ENCODE results near the gene CARNS1.

GRCh38 chr11:67452141-67452952 is 36.9 kb downstream of the CARNS1 start, which contains the start of gene GPR152:
- TF ChIP-seq, protein P1, sequence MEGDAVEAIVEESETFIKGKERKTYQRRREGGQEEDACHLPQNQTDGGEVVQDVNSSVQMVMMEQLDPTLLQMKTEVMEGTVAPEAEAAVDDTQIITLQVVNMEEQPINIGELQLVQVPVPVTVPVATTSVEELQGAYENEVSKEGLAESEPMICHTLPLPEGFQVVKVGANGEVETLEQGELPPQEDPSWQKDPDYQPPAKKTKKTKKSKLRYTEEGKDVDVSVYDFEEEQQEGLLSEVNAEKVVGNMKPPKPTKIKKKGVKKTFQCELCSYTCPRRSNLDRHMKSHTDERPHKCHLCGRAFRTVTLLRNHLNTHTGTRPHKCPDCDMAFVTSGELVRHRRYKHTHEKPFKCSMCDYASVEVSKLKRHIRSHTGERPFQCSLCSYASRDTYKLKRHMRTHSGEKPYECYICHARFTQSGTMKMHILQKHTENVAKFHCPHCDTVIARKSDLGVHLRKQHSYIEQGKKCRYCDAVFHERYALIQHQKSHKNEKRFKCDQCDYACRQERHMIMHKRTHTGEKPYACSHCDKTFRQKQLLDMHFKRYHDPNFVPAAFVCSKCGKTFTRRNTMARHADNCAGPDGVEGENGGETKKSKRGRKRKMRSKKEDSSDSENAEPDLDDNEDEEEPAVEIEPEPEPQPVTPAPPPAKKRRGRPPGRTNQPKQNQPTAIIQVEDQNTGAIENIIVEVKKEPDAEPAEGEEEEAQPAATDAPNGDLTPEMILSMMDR (IDR thresholded peaks at IDR 0.05; ENCODE audit: poor library complexity) = no peak
- TF ChIP-seq EZH2 (IDR thresholded peaks at IDR 0.05; ENCODE audit: borderline replicate concordance) (no peak), EZH2phosphoT487 (IDR thresholded peaks at IDR 0.05; ENCODE audit: low read depth, severe bottlenecking, unreplicated experiment) (no peak)

Data from hepatocyte (in vitro differentiated cells).